ENCODE results near the gene ZNF362.

The ZNF362 gene

DNA sequence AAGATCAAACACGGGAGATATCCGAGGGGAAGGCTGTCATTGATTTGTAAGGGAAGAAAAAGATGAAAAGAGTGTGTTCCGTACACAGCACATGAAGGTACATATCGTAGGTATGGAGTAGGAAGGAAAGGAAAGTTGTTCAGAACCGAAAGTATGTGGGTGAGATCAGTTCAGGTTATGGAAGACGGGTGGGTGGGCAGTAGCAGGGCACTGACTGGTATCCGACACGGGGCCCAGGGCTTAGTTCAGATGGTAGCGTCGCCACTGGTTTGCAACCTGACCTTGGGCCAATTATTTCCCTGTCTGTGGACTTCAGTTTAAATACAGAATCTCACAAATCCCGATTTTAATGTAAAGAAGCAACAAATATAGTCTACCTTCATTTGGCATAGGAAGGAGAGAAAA lies 92.4 kb downstream of the ZNF362 start:
- no peak for DNase-seq

GRCh38 chr1:33349081-33349759 lies 92.9 kb downstream of the ZNF362 start:
- peak; percentile 52 for DNase-seq

DNA sequence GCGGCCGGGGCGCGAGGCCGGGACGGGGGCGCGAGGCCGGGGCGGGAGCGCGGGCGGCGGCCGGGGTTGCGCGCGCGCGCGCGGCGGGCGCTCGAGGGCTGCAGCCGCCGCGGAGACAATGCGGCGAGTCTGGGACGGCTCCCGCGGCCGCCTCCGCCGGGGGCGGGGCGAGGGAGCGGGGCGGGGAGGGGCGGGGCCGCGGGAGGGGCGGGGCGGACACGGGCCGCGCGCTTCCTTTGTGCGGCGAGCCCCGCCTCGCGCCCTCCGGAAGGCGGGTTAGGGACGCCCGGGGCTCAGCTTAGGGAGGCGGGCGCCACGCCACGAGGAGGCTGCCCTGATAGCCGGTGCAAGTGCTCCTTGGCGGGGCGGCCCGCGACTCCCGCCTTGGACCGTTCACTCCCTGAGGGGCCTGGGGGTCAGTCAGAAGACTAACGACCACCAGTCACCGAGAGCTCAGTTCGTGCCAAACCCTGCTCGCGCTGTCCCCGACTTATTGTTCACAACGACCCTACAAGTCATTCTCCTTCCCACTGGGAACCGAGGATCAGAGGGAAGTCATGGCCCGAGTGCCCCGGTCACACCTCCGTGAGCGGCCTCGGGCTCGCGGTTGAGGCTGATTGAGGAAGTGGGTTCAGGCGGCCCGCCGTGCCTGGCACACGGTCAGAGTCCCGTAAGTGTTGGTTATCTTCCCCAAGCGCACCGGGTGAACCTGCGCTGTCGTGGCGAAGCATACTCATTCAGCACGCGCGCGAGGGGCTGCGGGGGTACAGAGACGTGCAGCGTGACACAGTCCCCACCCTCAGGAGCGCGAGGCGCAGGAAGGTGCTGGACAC lies 93.7 kb downstream of the ZNF362 start:
- peak; percentile 82 for DNase-seq

Data from 8988T (cell line).